K562 (cell line): ENCODE results near the gene CBL. TPM values are rescaled to one million over a fixed set of nuclear protein-coding genes. Genes with fewer than 3 reads are reported as not detected.

Experiments
- ATF7 ChIP-seq: fragments of 450-650 bp; IDR thresholded peaks from 2 replicates; pipeline ENCODE4 v1.7.1; 2014; ENCODE audit warnings: mild to moderate bottlenecking, moderate library complexity
- BMI1 ChIP-seq: fragments of 150-350 bp; IDR thresholded peaks from 2 replicates; pipeline ENCODE4 v1.6.1; 2014; ENCODE audit warnings: low read length
- BRD4 ChIP-seq: fragments of 200-600 bp; sonication (generic); IDR thresholded peaks from 2 replicates; pipeline ENCODE4 v1.6.1; 2017; ENCODE audit warnings: inconsistent platforms
- CXXC5 ChIP-seq: fragments of 250-450 bp; sonication (Bioruptor Pico); IDR thresholded peaks from 2 replicates; pipeline ENCODE4 v1.8.0; 2022; ENCODE audit warnings: inconsistent platforms, mild to moderate bottlenecking, moderate library complexity
- FOSL1 ChIP-seq: fragments of 200-800 bp; sonication (Bioruptor generic); conservative IDR thresholded peaks from 2 replicates; pipeline ENCODE4 v1.6.1; 2016; ENCODE audit warnings: missing genetic modification characterization, missing compliant biosample characterization
- GATA2 ChIP-seq: sonication (generic); formaldehyde crosslinking; IDR thresholded peaks from 2 replicates; pipeline ENCODE4 v1.4.0; 2020; ENCODE audit warnings: mild to moderate bottlenecking, missing genetic modification reagents
- MAFG ChIP-seq: fragments of 450-650 bp; conservative IDR thresholded peaks from 2 replicates; pipeline ENCODE4 v1.6.1; 2016; ENCODE audit warnings: missing genetic modification characterization, missing compliant biosample characterization
- MAZ ChIP-seq, 2 experiments: fragments of 450-650 bp in 1 of 2; sonication (generic) in 1 of 2; formaldehyde crosslinking; IDR thresholded peaks in 1 of 2; conservative IDR thresholded peaks in 1 of 2; 2 replicates each; pipeline versions ENCODE4 v1.4.0 to v1.5.0; 2020; ENCODE audit warnings: mild to moderate bottlenecking in 1 of 2, missing genetic modification reagents in 1 of 2
- MYNN ChIP-seq, 2 experiments: sonication (generic); formaldehyde crosslinking in 1 of 2; IDR thresholded peaks; 2 replicates each; pipeline versions ENCODE4 v1.5.0 to v1.6.1; 2016 to 2020; ENCODE audit warnings: antibody characterized with exemption in 1 of 2, missing genetic modification reagents in 1 of 2
- PKNOX1 ChIP-seq: fragments of 450-650 bp; IDR thresholded peaks from 2 replicates; pipeline ENCODE4 v1.6.1; 2016
- RBM22 ChIP-seq: fragments of 200-400 bp; formaldehyde crosslinking; IDR thresholded peaks from 2 replicates; pipeline ENCODE4 v1.6.1; 2018; ENCODE audit warnings: low read length, low read depth; ENCODE audit not compliant: poor library complexity, severe bottlenecking
- REST ChIP-seq, 2 experiments: fragments of 450-650 bp; formaldehyde crosslinking in 1 of 2; IDR thresholded peaks; 2 replicates each; pipeline versions ENCODE4 v1.4.0 to v1.6.1; 2014 to 2020; ENCODE audit warnings: mild to moderate bottlenecking in 2 of 2, borderline replicate concordance in 1 of 2, low read depth in 1 of 2
- RFX5 ChIP-seq: IDR thresholded peaks from 2 replicates; pipeline ENCODE4 v1.6.1; 2011; ENCODE audit warnings: low read depth, mild to moderate bottlenecking, improper control_type of control experiment, low read length
- VEZF1 ChIP-seq: fragments of 200-800 bp; sonication (Bioruptor generic); IDR thresholded peaks from 2 replicates; pipeline ENCODE4 v1.6.1; 2017; ENCODE audit warnings: missing genetic modification characterization, missing compliant biosample characterization
- ZNF184 ChIP-seq: sonication (generic); formaldehyde crosslinking; IDR thresholded peaks from 2 replicates; pipeline ENCODE4 v1.5.0; 2020; ENCODE audit warnings: missing genetic modification reagents
- ZNF436 ChIP-seq: fragments of 250-450, 450-650 bp; sonication (Bioruptor Pico); formaldehyde crosslinking; IDR thresholded peaks from 2 replicates; pipeline ENCODE4 v1.7.0; 2020; ENCODE audit warnings: mild to moderate bottlenecking
- ZNF57 ChIP-seq: fragments of 450-650 bp; formaldehyde crosslinking; IDR thresholded peaks from 2 replicates; pipeline ENCODE4 v1.4.0; 2020; ENCODE audit warnings: mild to moderate bottlenecking, moderate library complexity
- ZNF699 ChIP-seq: fragments of 250-450 bp; sonication (Bioruptor Pico); IDR thresholded peaks from 2 replicates; pipeline ENCODE4 v1.8.0; 2021; ENCODE audit warnings: mild to moderate bottlenecking, moderate library complexity; ENCODE audit not compliant: insufficient replicate concordance
- polyA plus RNA-seq, 8 experiments: library from polyadenylated mRNA; depleted of rRNA in 4 of 8; stranded (reverse) in 5 of 8; unstranded in 3 of 8; fragments of >200 nt; fragmentation: Nextera tagmentation in 2 of 8; fragmentation: Illumina TruSeq in 1 of 8; extraction: Ambion mirVana in 2 of 8; extraction: Trizol in 1 of 8; gene quantifications; 2 replicates each; pipeline versions ENCODE4 v1.2.1 to v1.2.3, GENCODE V29; 2011 to 2014; ENCODE audit warnings: inconsistent platforms in 1 of 8, missing spikeins in 1 of 8
- total RNA-seq, 7 experiments: library from RNA; depleted of rRNA in 6 of 7; stranded (reverse); fragments of >200 nt in 6 of 7; fragmentation: Illumina TruSeq in 2 of 7; extraction: Trizol in 2 of 7; gene quantifications; 2 replicates each; pipeline versions ENCODE4 v1.2.1 to v1.2.3, GENCODE V29; 2011 to 2021; ENCODE audit warnings: low replicate concordance in 1 of 7

CBL gene
- total and polyA plus RNA-seq, 9 of the 15 experiments (the other 6 are each of a cell fraction or from before 2014, with no cell fraction given) = 3.2 to 24.9 (median 9.9) TPM

GRCh38 chr11:119338318-119338890 is 132.3 kb downstream of the CBL start (continued):
- TF ChIP-seq BMI1 (no peak), VEZF1 (CRISPR knock-in tag) (peak; percentile 79), MAFG (no peak), ZNF184 (CRISPR knock-in tag) (no peak), FOSL1 (tag) (0 out of 2 replicates have a peak, but pooled peaks have one; percentile 12), RFX5 (no peak), ATF7 (peak; percentile 23; the same call in 1 of the 2 replicates), ZNF57 (CRISPR knock-in tag) (no peak), BRD4 (no peak), RBM22 (no peak), PKNOX1 (peak; percentile 82), MAZ (CRISPR knock-in tag; conservative IDR thresholded peaks at IDR 0.05 in 1 of 2, IDR thresholded peaks at IDR 0.05 in 1 of 2) (peak in 1 of 2 experiments; percentile 78; a peak in 2 of 4 replicates), ZNF699 (no peak), REST (IDR thresholded peaks at IDR 0.05; ENCODE audit: borderline replicate concordance) (peak; percentile 42; the same call in 1 of the 2 replicates), REST (CRISPR knock-in tag; IDR thresholded peaks at IDR 0.05; ENCODE audit: low read depth) (no peak), MYNN (IDR thresholded peaks at IDR 0.05) (0 out of 2 replicates have a peak, but pooled peaks have one; percentile 46), MYNN (CRISPR knock-in tag; IDR thresholded peaks at IDR 0.05) (no peak), CXXC5 (peak; percentile 77), ZNF436 (no peak), GATA2 (CRISPR knock-in tag) (peak; percentile 34; the same call in 1 of the 2 replicates)
